ENCODE results near the gene MMP11.

MMP11 gene

DNA sequence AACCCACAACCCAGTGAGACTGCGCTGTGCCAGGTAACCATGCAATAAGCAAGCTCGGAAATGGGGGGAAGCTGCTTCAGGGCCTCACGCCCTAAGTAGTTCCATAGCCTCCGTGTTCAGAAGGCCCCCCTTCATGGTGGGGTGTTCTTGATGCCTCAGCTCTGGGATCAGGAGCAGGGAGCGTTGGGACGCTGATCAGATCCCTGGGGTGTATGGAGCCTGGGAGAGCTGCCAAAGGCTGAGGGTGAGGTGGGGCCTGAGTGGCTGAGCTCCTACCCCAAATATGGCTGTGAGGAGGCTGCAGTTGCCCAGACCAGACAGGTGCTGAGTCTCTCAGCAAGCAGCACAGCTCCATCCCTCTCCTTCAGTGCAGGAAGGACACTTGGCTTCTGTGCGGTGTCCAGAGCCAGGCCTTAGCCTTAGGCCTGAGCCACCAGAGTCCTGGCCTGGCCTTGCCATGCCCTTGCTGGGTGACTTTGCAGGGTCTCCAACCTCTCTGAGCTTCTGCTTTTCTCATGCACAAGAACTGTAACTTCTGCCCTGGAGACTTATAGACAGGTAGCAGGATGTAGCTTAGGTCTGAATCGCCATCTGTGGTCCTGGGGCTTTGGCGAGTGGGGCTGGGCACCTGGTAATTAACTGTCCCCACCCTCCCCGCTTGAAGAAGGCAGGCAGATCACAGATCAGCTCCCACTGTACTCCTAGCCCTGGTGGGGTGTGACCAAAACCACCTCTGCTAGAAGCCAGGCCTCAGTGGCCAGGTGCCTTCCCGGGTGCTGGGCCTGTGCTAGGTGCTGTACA is 5.3 kb downstream of the MMP11 start:
- no peak for DNase-seq

DNA sequence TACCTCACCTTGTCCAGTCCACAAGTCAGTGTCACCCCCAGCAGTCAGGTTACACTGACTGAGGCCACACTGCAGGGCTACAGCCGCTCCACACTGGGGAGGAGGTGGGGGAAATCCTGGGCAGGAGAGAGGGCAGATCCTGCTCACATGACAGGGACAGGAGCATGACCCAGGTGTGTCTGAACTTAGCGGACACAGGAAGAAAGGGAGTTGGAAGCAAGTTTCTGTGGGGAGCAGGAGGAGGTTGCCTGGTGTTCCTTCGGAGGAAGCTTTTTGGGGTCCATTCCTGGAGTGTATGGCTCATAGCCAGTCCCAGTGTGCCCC is 5.9 kb downstream of the MMP11 start:
- no peak for DNase-seq
- in situ Hi-C loops (cut with MboI; ENCODE audit: low pct_unique_long_range_greater_than_20kb, low sequenced_read_pairs), result no loop called here

More for the DNA sequence above, 5.3 kb downstream of the MMP11 start:
- in situ Hi-C loops (cut with MboI; ENCODE audit: low pct_unique_long_range_greater_than_20kb, low sequenced_read_pairs), result no loop called here

DNA sequence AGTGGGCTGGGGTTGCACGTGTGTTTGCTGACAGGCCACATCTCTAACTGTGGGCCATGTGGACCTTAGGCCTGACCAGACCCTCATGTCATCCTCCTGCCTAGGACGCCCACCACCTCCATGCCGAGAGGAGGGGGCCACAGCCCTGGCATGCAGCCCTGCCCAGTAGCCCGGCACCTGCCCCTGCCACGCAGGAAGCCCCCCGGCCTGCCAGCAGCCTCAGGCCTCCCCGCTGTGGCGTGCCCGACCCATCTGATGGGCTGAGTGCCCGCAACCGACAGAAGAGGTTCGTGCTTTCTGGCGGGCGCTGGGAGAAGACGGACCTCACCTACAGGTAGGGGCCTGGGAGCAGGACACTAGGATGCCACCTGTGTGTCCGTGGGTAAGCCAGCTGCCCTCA is 6.4 kb downstream of the MMP11 start:
- in situ Hi-C loops (cut with MboI; ENCODE audit: low pct_unique_long_range_greater_than_20kb, low sequenced_read_pairs), result no loop called here
- DNase-seq, result no peak

DNA sequence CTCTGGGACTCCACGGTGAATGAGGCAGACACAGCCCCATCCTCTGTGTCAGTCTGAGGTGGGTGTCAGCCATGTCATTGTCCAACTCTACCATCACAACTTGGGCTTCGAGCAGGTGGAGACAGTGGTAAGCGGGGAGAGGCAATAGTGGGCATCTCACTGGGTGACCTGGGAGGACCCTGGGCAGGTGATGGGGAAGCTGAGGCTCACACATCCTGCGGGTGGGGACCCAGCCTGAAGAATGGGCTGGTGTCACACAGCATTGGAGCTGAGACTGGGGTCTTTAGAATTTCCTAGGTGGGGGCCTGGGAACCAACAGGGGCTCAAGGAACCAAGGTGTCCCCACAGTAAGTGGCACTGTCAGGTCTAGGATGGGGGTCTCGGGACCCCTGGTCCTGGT is 7.1 kb downstream of the MMP11 start:
- in situ Hi-C loops (cut with MboI; ENCODE audit: low pct_unique_long_range_greater_than_20kb, low sequenced_read_pairs), result no loop called here
- no peak for DNase-seq

DNA sequence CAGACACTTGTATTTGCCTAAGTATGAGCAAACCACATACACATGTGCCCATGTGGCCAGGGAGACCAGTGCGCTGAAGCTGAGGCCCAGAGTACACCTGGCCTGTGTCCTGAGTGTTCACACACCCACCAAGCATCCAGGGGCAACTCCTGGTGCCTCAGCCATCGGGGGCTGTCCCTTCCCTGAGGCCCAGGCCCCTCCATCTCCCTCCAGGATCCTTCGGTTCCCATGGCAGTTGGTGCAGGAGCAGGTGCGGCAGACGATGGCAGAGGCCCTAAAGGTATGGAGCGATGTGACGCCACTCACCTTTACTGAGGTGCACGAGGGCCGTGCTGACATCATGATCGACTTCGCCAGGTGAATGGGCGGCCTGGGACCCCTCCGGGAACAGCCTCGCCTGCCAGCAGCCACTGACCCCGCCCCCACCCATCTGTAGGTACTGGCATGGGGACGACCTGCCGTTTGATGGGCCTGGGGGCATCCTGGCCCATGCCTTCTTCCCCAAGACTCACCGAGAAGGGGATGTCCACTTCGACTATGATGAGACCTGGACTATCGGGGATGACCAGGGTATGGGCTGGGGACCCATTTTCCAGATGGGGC is 7.6 kb downstream of the MMP11 start:
- DNase-seq, result no peak
- in situ Hi-C loops (cut with MboI; ENCODE audit: low pct_unique_long_range_greater_than_20kb, low sequenced_read_pairs), result no loop called here

DNA sequence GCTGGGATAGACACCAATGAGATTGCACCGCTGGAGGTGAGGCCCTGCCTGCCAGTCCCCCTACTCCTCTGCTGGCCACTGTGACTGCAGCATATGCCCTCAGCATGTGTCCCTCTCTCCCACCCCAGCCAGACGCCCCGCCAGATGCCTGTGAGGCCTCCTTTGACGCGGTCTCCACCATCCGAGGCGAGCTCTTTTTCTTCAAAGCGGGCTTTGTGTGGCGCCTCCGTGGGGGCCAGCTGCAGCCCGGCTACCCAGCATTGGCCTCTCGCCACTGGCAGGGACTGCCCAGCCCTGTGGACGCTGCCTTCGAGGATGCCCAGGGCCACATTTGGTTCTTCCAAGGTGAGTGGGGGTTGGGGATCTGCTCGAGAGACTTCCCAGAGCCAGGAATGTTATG is 8.4 kb downstream of the MMP11 start:
- DNase-seq, result no peak
- in situ Hi-C loops (cut with MboI; ENCODE audit: low pct_unique_long_range_greater_than_20kb, low sequenced_read_pairs), result no loop called here

DNA sequence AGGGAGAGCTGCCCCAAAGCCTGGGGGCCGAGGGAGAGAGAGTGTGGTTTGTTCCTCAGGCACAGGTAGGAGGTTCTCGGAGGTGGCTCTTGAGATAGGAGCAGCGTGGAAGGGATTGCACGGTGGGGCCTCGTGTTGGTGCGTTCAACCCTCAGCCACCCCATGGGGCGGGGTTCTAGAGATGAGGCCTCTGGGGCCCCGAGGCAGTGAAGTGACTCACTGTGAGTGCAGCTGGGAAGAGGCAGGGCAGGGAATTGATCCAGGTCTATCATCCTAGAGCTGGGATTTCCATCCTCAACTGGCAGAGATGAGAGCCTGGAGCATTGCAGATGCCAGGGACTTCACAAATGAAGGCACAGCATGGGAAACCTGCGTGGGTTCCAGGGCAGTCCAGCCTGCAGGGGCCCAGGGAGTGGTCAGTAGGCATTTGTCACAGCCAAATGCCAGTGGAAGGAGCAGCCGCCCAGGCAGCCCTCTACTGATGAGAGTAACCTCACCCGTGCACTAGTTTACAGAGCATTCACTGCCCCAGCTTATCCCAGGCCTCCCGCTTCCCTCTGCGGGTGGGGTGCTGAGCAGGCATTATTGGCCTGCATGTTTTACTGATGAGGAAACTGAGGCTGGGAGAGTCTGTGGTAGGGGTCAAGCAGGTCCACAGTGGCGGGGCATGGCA is 9.0 kb downstream of the MMP11 start:
- in situ Hi-C loops (cut with MboI; ENCODE audit: low pct_unique_long_range_greater_than_20kb, low sequenced_read_pairs), result no loop called here
- no peak for DNase-seq

DNA sequence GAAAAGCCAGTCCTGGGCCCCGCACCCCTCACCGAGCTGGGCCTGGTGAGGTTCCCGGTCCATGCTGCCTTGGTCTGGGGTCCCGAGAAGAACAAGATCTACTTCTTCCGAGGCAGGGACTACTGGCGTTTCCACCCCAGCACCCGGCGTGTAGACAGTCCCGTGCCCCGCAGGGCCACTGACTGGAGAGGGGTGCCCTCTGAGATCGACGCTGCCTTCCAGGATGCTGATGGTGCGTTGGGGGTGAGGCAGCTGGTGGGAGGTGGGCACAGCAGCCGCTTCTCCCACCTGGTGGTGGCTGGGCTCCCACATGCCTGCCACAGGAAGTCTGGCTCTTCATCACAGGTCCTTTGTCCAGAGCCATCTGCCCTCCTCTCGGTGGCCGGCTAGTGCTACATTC is 9.6 kb downstream of the MMP11 start:
- in situ Hi-C loops (cut with MboI; ENCODE audit: low pct_unique_long_range_greater_than_20kb, low sequenced_read_pairs), result no loop called here
- DNase-seq, result no peak

DNA sequence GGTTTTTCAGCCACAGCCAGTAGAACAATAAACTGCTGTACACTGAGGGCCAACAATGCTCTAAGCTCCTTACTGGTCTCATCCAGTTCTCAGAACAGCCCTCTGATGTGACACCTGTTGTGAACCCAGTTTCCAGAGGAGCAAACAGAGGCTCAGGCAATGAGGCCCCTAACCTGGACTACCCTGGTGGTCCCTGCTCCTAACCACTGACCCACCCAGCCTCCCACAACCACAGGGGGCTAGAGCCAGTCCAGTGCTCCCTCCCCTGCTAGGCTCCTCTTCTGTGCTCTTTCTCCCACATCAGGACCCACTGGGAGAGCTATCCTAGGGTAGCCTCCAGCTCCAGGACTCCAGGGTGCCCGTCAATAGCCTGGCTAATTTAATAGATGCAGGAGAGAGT is 10.1 kb downstream of the MMP11 start:
- in situ Hi-C loops (cut with MboI; ENCODE audit: low pct_unique_long_range_greater_than_20kb, low sequenced_read_pairs), result no loop called here
- no peak for DNase-seq

DNA sequence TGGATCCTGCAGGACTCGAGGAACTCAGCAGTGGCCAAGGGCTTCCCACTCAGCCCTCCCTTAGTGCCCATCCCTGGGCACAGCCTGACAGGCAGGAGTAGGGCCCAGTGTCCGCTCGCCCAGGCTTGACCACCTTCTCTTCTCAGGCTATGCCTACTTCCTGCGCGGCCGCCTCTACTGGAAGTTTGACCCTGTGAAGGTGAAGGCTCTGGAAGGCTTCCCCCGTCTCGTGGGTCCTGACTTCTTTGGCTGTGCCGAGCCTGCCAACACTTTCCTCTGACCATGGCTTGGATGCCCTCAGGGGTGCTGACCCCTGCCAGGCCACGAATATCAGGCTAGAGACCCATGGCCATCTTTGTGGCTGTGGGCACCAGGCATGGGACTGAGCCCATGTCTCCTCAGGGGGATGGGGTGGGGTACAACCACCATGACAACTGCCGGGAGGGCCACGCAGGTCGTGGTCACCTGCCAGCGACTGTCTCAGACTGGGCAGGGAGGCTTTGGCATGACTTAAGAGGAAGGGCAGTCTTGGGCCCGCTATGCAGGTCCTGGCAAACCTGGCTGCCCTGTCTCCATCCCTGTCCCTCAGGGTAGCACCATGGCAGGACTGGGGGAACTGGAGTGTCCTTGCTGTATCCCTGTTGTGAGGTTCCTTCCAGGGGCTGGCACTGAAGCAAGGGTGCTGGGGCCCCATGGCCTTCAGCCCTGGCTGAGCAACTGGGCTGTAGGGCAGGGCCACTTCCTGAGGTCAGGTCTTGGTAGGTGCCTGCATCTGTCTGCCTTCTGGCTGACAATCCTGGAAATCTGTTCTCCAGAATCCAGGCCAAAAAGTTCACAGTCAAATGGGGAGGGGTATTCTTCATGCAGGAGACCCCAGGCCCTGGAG is 10.9 kb downstream of the MMP11 start:
- DNase-seq, result no peak
- in situ Hi-C loops (cut with MboI; ENCODE audit: low pct_unique_long_range_greater_than_20kb, low sequenced_read_pairs), result no loop called here

DNA sequence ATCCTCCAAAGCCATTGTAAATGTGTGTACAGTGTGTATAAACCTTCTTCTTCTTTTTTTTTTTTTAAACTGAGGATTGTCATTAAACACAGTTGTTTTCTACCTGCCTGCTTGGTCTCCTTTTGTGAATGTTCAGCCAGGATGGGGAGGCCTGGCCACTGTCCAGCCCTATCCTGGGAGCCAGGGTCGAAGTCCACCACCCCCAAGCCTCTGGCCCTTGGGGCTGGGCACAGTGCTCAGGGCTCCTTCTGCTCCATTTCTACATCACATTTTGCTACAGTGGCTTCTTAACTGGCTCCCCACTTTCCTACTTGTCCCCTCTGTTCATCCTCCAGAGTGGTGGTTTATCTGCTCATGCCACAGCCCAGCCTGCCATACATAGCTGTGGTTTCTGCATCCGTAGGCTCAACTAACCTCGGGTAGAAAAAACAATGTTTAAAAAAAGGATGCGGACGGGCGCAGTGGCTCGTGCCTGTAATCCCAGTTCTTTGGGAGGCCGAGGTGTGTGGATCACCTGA is 11.6 kb downstream of the MMP11 start:
- in situ Hi-C loops (cut with MboI; ENCODE audit: low pct_unique_long_range_greater_than_20kb, low sequenced_read_pairs), result no loop called here
- peak; percentile 54 for DNase-seq

DNA sequence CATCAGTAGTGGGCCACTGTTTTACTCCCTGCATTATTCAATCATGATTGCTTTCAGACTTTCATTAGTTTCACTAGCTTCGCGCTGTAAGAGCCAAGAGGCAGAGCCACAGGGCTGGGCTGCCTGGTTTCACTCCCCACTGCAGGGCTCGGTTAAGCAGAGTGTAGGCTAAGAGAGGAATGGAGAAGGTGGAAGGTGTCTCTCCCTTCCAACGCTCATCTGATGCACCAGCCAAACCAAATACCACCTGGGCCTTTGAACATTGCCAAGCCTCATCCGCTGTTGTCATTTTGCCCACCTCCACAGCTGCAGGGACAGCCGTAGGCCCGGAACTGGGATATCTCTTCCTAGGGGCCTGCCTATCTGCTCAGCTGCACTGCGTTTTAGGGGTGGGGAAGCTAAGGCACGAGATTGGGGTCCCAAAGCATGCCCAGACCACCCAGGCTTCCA is 13.6 kb downstream of the MMP11 start:
- no peak for DNase-seq
- in situ Hi-C loops (cut with MboI; ENCODE audit: low pct_unique_long_range_greater_than_20kb, low sequenced_read_pairs), result no loop called here

DNA sequence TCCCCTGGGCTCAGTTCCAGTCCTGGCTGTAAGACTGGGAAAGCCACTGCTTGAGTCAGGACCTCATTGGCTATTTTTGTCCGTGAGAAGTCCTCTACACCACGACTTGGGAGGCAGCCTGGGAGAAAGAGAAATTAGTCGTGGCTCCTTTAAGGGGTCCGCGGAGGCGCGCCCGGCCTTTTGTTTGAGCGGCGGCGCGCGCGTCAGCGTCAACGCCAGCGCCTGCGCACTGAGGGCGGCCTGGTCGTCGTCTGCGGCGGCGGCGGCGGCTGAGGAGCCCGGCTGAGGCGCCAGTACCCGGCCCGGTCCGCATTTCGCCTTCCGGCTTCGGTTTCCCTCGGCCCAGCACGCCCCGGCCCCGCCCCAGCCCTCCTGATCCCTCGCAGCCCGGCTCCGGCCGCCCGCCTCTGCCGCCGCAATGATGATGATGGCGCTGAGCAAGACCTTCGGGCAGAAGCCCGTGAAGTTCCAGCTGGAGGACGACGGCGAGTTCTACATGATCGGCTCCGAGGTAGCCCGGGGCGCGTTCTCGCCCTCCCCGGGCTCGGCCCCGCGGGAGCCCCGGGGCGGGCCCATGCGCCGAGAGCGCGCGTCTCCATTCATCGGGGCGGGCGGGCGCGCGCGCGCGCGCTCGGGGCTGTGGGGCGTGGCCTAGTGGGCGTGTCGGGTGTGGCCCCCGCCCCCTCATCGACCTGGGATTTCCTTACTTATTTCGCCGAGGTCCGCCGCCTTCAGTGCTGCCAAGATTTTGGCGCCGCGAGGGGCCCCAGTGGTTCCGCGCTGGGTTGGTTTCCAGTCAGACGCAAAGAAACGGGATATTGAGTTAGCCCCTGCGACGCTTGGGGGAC is 14.3 kb downstream of the MMP11 start, which contains the start of gene SMARCB1:
Gene SMARCB1, plus strand, starts transcription at position 215 of the 848 bp plus-strand sequence. Its CDS starts 204 bp downstream, at position 419.
- in situ Hi-C loops (cut with MboI; ENCODE audit: low pct_unique_long_range_greater_than_20kb, low sequenced_read_pairs), result no loop called here
- peak; percentile 96 for DNase-seq

DNA sequence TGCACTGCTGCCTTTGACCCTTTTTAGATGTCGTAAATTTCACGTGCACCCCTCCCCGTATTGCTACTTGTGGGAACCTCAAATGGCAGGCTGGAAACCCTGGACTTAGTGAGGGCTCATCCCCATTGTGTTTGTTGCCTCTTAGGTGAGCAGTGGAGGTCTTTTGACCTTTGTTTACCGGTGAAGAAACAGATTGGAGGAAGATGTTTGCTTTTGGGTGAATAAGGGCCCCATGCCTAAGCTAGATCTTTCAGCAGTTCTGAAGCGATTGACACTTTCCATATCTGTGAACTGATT is 14.9 kb downstream of the MMP11 start:
- DNase-seq, result no peak
- in situ Hi-C loops (cut with MboI; ENCODE audit: low pct_unique_long_range_greater_than_20kb, low sequenced_read_pairs), result no loop called here

DNA sequence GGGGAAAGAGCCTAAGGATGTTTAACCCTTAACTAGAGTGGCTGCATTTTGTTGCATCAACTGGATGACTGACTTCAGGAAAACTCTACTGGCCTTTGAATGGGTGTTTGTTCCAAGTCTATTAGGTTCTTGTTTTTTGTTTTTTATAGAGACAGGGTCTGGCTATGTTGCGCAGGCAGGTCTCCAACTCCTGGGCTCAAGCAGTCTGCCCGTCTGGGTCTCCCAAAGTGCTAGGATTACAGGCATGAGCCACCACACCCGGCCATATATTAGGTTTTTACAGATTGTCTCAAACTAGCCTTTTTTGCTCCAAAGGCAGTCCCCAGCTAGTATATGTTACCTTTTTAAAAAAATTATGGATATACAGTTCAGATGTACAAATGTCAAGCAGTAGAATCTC is 15.3 kb downstream of the MMP11 start:
- in situ Hi-C loops (cut with MboI; ENCODE audit: low pct_unique_long_range_greater_than_20kb, low sequenced_read_pairs), result no loop called here
- no peak for DNase-seq

DNA sequence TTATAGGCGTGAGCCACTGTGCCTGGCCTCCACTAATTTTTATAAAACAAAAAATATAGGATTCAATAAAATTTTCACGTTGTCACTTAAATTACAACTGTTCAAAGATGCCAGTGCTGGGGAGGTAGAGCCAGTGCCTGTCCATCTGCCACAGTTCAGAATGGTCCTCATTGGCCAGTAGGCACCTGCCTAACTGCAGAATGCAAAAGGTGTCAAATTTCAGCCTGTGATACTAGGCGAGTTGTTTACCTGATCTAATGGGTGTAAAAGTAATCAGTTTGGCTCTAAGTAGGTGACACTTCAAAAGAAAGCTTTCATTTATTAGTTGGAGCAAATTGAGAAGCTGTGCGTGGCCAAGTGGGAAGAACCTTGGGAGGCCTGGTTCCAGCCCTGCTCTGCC is 16.5 kb downstream of the MMP11 start:
- no peak for DNase-seq
- in situ Hi-C loops (cut with MboI; ENCODE audit: low pct_unique_long_range_greater_than_20kb, low sequenced_read_pairs), result no loop called here

DNA sequence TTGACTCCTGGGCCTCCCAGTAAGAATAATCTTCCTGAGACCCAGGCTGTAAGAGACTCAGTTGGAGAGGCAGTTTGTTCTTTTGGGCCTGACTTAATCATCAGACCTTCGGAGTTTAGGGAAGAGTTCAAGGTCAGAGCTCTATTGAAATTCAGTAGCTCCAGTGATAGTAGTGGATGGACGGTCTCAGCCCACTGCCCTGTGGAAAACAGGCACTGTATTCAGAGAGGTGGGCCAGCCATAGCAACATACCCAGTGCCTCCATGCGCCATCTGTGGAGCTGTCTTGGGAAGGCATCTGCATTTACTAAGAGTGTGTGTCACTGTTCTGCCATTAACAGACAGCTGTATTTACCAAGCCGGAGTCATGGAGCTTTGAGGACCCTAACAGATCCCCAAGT is 17.0 kb downstream of the MMP11 start:
- in situ Hi-C loops (cut with MboI; ENCODE audit: low pct_unique_long_range_greater_than_20kb, low sequenced_read_pairs), result no loop called here
- DNase-seq, result no peak

DNA sequence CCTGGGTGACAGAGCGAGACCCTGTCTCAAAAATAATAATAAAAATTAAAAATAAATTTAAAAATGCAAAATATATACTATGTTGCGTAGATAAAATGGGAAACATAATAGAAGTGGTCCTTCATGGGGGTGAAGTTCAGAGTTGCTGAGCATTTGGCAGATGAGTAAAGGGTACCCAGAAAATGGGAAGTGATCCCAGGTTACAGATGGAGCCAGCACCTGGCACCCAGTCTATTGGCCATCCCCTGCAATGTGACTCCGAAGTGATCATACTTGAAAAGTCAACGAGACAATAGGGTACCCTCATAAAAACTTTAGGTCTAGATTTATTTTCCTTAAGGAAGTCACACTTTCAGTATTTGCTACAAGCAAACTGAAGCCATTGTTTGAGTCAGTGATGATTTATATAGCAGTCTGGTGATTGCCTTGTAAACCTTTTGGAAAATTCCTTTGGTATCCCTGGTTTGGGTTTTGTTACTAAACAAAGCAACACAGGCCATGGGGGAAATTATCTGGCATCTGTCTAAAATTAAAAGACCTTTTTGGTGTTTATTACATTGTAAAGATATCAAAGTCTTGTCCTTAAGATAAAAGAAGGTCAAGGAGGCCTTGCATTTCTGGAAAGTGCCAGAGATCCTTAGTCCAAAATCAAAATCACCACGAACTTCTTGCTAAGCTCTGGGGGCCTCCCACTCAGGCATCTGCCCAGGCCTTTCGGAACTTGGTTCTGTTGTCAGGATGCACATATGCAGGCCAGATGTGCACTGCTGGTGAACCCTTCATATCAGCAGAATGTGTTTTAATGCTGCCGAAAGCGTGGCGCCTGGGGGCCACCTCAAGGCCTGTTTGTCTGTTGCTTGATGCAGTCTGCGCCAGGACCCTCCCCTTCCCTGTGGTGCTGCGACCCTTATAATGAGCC is 18.4 kb downstream of the MMP11 start:
- in situ Hi-C loops (cut with MboI; ENCODE audit: low pct_unique_long_range_greater_than_20kb, low sequenced_read_pairs), result no loop called here
- DNase-seq, result no peak
